BJ (cell line): Measurements from ENCODE around the gene KIF16B. TPM values are rescaled to one million over a fixed set of nuclear protein-coding genes. Genes with fewer than 3 reads are reported as not detected.
"Not testable (repeated sequence)": the region's sequence is repeated elsewhere in the genome, so short reads cannot be mapped to it uniquely, and the experiment has no call there.

ENCODE experiments used
- CTCF ChIA-PET: fragments of 350-600 bp; formaldehyde crosslinking; extraction: SDS; loops from one replicate; lab custom pipeline; 2021; ENCODE audit warnings: antibody characterized with exemption, inconsistent platforms; lab: Yijun Ruan, JAX
- POLR2A ChIA-PET: fragments of 300-600 bp; sonication (Branson Sonifier 250); formaldehyde crosslinking; extraction: SDS; loops from one replicate; lab custom pipeline; 2021; ENCODE audit warnings: antibody characterized with exemption; lab: Charles Lee
- DNase-seq: peaks from one replicate; pipeline ENCODE4 v3.0.0-alpha.2; 2011; ENCODE audit warnings: low read depth
- H3K27me3 ChIP-seq: 2 replicates; pipeline ENCODE4 v1.6.0; 2011; ENCODE audit warnings: low read length; ENCODE audit not compliant: control insufficient read depth, insufficient read depth
- H3K36me3 ChIP-seq: 2 replicates; pipeline ENCODE4 v1.5.1; 2011; ENCODE audit warnings: low read length; ENCODE audit not compliant: control insufficient read depth, insufficient read depth
- H3K4me3 ChIP-seq: 2 replicates; pipeline ENCODE4 v1.5.1; 2011; ENCODE audit warnings: low read depth, mild to moderate bottlenecking, control low read depth, low read length
- CTCF ChIP-seq: IDR thresholded peaks from 2 replicates; pipeline ENCODE4 v1.5.1; 2011; ENCODE audit warnings: low read depth, mild to moderate bottlenecking, control low read depth, inconsistent platforms, low read length, moderate library complexity; ENCODE audit not compliant: insufficient read depth
- polyA plus RNA-seq: library from polyadenylated mRNA; depleted of rRNA; stranded (reverse); fragments of >200 nt; gene quantifications from 2 replicates; pipeline ENCODE4 v1.2.3, GENCODE V29; 2011

The KIF16B gene
- polyA plus RNA-seq, 1 experiment, result 3.2 TPM

- DNase-seq, result no peak
Measured at GRCh38 chr20:16601047-16601446, 27.8 kb upstream of the KIF16B start.

GRCh38 chr20:16599257-16599656 lies 26.0 kb upstream of the KIF16B start:
- H3K27me3 ChIP-seq, result no peaks in the 10 kb centered on the region
- CTCF ChIA-PET, result no interaction called here
- no peaks in the 10 kb centered on the region for H3K36me3 ChIP-seq
- no peak for DNase-seq
- POLR2A ChIA-PET, result no interaction called here
- H3K4me3 ChIP-seq, result no peak overlapping the region
- TF ChIP-seq CTCF, result no peak

More at GRCh38 chr20:16601047-16601446, 27.8 kb upstream of the KIF16B start:
- H3K4me3 ChIP-seq, result no peak overlapping the region
- CTCF ChIA-PET, result no interaction called here
- TF ChIP-seq CTCF, result no peak
- no peaks in the 10 kb centered on the region for H3K27me3 ChIP-seq
- H3K36me3 ChIP-seq, result no peaks in the 10 kb centered on the region
- POLR2A ChIA-PET, result no interaction called here

- no peak for TF ChIP-seq CTCF
- no peak overlapping the region for H3K4me3 ChIP-seq
- H3K36me3 ChIP-seq, result no peaks in the 10 kb centered on the region
- CTCF ChIA-PET, result no interaction called here
- no peak for DNase-seq
- POLR2A ChIA-PET, result no interaction called here
- H3K27me3 ChIP-seq, result no peaks in the 10 kb centered on the region
Measured at GRCh38 chr20:16596991-16597390, 23.7 kb upstream of the KIF16B start.

GRCh38 chr20:16596404-16596803 lies 23.2 kb upstream of the KIF16B start:
- H3K36me3 ChIP-seq, H3K4me3 ChIP-seq, POLR2A ChIA-PET, DNase-seq, CTCF ChIA-PET, H3K27me3 ChIP-seq: not testable (repeated sequence)

GRCh38 chr20:16595376-16595775 lies 22.1 kb upstream of the KIF16B start:
- TF ChIP-seq CTCF, result no peak
- POLR2A ChIA-PET, result no interaction called here

GRCh38 chr20:16590041-16590633 lies 16.9 kb upstream of the KIF16B start:
- no peak overlapping the region for H3K4me3 ChIP-seq
- ChIA-PET POLR2A (no interaction called here), CTCF (interaction anchor here (0.8 kb wide), 1 partner anchor 69 kb away, joined by 4 read pairs; no protein-coding TSS in a partner anchor)
- H3K27me3 ChIP-seq, result no peaks in the 10 kb centered on the region
- H3K36me3 ChIP-seq, result no peaks in the 10 kb centered on the region
- no peak for TF ChIP-seq CTCF
- no peak for DNase-seq

More at GRCh38 chr20:16595376-16595775, 22.1 kb upstream of the KIF16B start:
- CTCF ChIA-PET, result no interaction called here
- H3K27me3 ChIP-seq, result no peaks in the 10 kb centered on the region
- no peak for DNase-seq
- H3K36me3 ChIP-seq, result no peaks in the 10 kb centered on the region
- no peak overlapping the region for H3K4me3 ChIP-seq
